Skeletal muscle satellite cell (primary cell): Measurements from ENCODE around the gene INAVA. TPM values are rescaled to one million over a fixed set of nuclear protein-coding genes. Genes with fewer than 3 reads are reported as not detected.
"Not testable (repeated sequence)": the region's sequence is repeated elsewhere in the genome, so short reads cannot be mapped to it uniquely, and the experiment has no call there.

Experiments used
- H3K27me3 ChIP-seq: 2 replicates; pipeline ENCODE4 v1.7.0; 2013; ENCODE audit warnings: low read length; ENCODE audit not compliant: control insufficient read depth, insufficient read depth
- H3K36me3 ChIP-seq: 2 replicates; pipeline ENCODE4 v1.7.0; 2013; ENCODE audit warnings: mild to moderate bottlenecking, control low read depth, low read length; ENCODE audit not compliant: insufficient read depth
- H3K4me1 ChIP-seq: 2 replicates; pipeline ENCODE4 v1.7.0; 2013; ENCODE audit warnings: low read length; ENCODE audit not compliant: control insufficient read depth, insufficient read depth
- H3K4me2 ChIP-seq: 2 replicates; pipeline ENCODE4 v1.7.0; 2013; ENCODE audit warnings: mild to moderate bottlenecking, low read length
- H3K4me3 ChIP-seq: 2 replicates; pipeline ENCODE4 v1.7.0; 2013; ENCODE audit warnings: low read length
- H3K9ac ChIP-seq: 2 replicates; pipeline ENCODE4 v1.7.0; 2013; ENCODE audit warnings: mild to moderate bottlenecking, low read depth, low read length, moderate library complexity
- H3K9me3 ChIP-seq: replicated peaks from 2 replicates; pipeline ENCODE4 v1.7.0; 2013; ENCODE audit warnings: mild to moderate bottlenecking, control low read depth, low read length
- small RNA-seq: library from RNA; depleted of rRNA; stranded (forward); fragments of <200 nt; gene quantifications from one replicate; pipeline ENCODE3, GENCODE V24; 2012

The INAVA gene

DNA sequence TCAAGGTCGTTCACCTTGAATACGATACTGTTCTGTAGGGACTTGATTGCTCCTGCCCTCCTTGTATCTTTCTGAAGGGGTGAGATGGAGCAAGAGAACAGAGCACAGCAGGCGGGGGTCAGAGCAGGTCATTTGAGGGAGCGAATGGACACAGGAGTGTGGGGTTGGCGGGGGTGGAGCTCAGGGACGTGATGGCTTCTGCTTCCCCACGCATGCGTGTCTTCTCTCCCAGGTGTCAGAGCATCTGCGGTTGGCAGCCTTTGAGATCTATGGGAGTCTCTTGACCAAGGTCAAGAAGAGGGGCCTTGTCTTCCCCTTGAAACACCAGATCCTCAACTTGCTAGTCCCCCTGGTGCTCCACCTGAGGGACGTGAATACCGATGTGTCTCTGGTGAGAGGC is 63.9 kb downstream of the INAVA start:
- H3K9ac ChIP-seq: no peak overlapping the region
- no peaks in the 10 kb centered on the region for H3K4me1 ChIP-seq
- peaks cover 28% of the 10 kb centered on the region for H3K27me3 ChIP-seq
- no peak overlapping the region for H3K4me3 ChIP-seq
- no peaks in the 10 kb centered on the region for H3K9me3 ChIP-seq
- no peaks in the 10 kb centered on the region for H3K36me3 ChIP-seq
- no peak overlapping the region for H3K4me2 ChIP-seq

DNA sequence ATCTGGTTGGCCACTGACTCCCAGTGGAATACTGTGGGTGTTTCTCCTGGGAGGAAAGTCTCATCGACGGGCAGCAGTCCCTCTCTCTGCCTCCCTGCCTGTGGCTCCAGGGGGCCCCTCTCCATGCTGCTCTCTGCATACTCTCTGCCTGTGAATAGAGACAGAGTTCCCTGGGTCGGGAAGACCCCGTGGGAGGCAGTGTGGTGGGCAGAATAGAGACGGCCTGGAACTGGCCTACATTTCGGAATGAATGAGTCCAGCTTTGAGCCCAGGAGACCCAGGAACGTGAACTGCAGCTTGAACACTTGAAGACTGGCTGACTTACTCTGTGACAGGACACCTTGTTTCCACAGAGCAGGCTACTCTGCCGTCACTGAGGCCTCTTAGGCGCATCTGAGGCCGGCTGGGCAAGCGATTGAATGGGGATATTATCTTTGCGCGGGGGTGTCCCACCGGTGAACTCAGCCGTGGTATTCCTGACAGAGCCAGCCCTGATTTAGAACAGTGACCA is 64.8 kb downstream of the INAVA start:
- no peak overlapping the region for H3K9ac ChIP-seq
- no peak overlapping the region for H3K4me3 ChIP-seq
- no peaks in the 10 kb centered on the region for H3K9me3 ChIP-seq
- H3K36me3 ChIP-seq: no peaks in the 10 kb centered on the region
- peaks cover 30% of the 10 kb centered on the region for H3K27me3 ChIP-seq
- H3K4me1 ChIP-seq: no peaks in the 10 kb centered on the region
- H3K4me2 ChIP-seq: no peak overlapping the region

DNA sequence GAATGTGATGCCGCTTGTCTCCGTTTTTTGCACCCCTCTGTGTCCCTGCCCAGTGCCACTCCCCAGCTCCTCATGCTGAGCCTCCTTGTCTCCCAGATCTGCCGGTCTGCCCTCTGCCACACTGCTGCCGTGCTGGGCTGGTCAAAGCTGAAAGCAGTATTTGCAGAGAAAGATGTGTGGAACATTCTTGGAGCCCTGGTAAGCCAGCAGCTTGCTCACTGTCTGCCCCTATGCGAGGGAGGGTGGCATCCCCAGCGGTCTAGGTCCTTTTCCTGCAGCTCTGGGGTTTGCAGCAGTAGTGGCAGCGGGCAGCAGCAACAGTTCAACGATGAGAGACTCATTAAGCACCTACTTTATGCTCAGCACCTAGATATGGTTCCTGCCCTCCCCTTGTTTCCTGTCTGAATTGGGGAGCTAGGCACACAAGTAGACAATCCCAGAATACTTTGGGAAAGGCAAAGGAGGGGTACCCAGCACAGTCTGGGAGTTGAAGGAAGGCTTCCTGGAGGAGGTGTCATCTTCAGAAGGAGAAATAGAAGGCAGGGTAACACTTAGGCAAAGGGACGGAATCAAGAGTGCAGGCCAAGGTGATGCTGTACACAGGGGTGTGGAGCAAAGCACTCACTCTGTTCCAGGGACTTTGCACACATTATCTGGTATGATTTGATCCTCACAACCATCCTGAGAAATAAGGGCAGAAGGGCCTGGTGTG is 65.7 kb downstream of the INAVA start:
- H3K9me3 ChIP-seq: no peaks in the 10 kb centered on the region
- H3K4me3 ChIP-seq: no peak overlapping the region
- H3K36me3 ChIP-seq: no peaks in the 10 kb centered on the region
- H3K4me2 ChIP-seq: no peak overlapping the region
- peaks cover 36% of the 10 kb centered on the region for H3K27me3 ChIP-seq
- no peaks in the 10 kb centered on the region for H3K4me1 ChIP-seq
- no peak overlapping the region for H3K9ac ChIP-seq

DNA sequence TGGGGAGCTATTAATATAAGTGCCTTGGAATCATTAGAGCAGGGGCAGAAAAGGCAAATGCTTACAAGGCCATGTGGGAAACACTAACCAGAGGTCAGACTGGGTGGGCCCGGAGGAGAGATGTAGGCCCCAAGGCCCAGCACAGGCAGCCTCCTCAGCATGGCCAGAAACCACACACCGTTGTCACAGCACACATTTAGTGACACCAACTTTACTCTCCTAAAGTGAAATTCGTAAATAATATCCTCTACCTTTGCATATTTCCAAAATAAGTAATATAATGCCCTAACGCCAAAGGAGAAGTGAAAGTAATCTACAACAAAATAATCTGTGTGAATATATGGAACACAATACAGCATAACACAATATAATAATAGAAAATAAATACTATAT is 66.2 kb downstream of the INAVA start:
- no peaks in the 10 kb centered on the region for H3K4me1 ChIP-seq
- no peak overlapping the region for H3K4me3 ChIP-seq
- H3K27me3 ChIP-seq: peaks cover 41% of the 10 kb centered on the region
- no peaks in the 10 kb centered on the region for H3K36me3 ChIP-seq
- H3K4me2 ChIP-seq: no peak overlapping the region
- no peaks in the 10 kb centered on the region for H3K9me3 ChIP-seq
- H3K9ac ChIP-seq: no peak overlapping the region

DNA sequence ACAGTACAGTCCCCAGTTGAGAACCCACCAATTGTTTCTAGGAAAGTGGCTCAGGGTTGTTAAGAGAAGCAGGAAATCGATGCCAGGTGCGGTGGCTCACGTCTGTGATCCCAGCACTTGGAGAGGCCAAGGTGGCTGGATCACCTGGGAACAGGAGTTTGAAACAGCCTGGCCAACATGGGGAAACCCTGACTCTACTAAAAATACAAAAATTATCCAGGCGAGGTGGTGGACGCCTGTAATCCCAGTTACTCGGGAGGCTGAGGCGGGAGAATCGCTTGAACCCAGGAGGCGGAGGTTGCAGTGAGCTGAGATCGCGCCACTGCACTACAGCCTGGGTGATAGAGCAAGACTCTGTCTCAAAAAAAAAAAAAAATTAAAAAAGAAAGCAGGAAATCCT is 67.5 kb downstream of the INAVA start:
- not testable (repeated sequence) for H3K4me3 ChIP-seq, H3K4me1 ChIP-seq, H3K4me2 ChIP-seq, H3K36me3 ChIP-seq, H3K9me3 ChIP-seq, H3K9ac ChIP-seq
- peaks cover 44% of the 10 kb centered on the region for H3K27me3 ChIP-seq

DNA sequence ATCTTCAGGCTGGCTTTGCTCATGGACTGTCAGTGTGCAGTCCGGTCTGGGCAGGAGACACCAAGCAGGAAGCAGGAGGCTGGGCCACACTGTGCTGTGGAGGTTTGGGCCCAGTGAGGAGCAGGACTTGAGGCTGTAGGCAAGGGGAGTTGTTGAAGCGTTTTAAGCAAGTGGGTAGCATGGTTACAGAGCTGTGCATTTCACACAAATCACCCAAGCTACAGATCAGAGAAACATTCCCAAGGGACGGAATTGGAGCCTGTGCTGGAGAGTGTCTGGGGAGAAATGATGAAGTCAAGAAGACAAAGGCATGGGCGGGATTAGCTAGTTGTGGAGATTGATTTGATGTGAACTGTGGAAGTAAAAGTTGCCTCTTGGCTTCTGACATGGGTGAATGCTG is 67.9 kb downstream of the INAVA start:
- H3K9me3 ChIP-seq: no peaks in the 10 kb centered on the region
- H3K9ac ChIP-seq: no peak overlapping the region
- peaks cover 44% of the 10 kb centered on the region for H3K27me3 ChIP-seq
- H3K4me3 ChIP-seq: no peak overlapping the region
- no peaks in the 10 kb centered on the region for H3K36me3 ChIP-seq
- no peak overlapping the region for H3K4me2 ChIP-seq
- no peaks in the 10 kb centered on the region for H3K4me1 ChIP-seq

DNA sequence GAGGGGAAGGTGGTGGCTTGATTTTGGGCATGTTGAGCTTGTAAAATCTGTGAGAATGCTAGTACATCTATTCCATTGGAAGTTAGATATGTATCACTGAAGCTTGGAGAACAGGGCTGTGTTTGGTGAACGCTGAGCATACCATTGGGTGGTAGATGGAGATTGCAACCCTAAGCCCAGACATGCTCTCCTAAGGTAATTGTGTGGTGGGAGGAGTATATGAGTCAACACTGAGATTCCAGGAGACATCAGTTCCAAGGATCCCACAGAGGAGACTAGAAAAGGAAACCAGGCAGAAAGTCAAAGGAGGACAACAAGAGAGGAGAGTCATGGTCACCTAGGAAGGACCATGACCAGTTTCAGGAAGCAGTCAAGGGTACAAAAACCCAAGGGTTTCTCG is 68.4 kb downstream of the INAVA start:
- Histone ChIP-seq H3K4me1 (no peaks in the 10 kb centered on the region), H3K4me3 (no peak overlapping the region), H3K9ac (no peak overlapping the region), H3K27me3 (peaks cover 44% of the 10 kb centered on the region), H3K36me3 (no peaks in the 10 kb centered on the region), H3K9me3 (no peaks in the 10 kb centered on the region), H3K4me2 (no peak overlapping the region)

DNA sequence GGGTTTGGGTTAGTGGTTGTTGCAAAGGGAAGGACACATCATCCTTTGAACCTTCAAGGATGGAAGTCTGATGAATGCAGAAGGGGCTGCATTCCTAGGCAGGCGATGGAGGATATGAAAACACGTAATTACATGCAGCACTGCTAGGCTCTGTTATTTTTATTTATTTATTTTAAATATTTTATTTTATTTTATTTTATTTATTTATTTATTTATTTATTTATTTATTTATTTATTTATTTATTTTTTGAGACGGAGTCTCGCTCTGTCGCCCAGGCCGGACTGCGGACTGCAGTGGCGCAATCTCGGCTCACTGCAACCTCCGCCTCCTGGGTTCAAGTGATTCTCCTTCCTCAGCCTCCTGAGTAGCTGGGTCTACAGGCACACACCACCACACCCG is 69.2 kb downstream of the INAVA start:
- H3K4me1 ChIP-seq, H3K9ac ChIP-seq, H3K4me2 ChIP-seq, H3K9me3 ChIP-seq, H3K36me3 ChIP-seq, H3K4me3 ChIP-seq: not testable (repeated sequence)
- peaks cover 44% of the 10 kb centered on the region for H3K27me3 ChIP-seq

Small RNA genes lying within 50 kb of the gene (small RNA-seq; reads per million reads assigned to genes)
- gene RNU6-704P: not detected
